DMS 273 (cell line): ENCODE results near the gene LRRC61.
"Not testable (repeated sequence)": the region's sequence is repeated elsewhere in the genome, so short reads cannot be mapped to it uniquely, and the experiment has no call there.

ENCODE experiments used
- DNase-seq: peaks from one replicate; lab custom pipeline; 2025; ENCODE audit not compliant: unreplicated experiment; lab: John Stamatoyannopoulos, UW

The LRRC61 gene

DNA sequence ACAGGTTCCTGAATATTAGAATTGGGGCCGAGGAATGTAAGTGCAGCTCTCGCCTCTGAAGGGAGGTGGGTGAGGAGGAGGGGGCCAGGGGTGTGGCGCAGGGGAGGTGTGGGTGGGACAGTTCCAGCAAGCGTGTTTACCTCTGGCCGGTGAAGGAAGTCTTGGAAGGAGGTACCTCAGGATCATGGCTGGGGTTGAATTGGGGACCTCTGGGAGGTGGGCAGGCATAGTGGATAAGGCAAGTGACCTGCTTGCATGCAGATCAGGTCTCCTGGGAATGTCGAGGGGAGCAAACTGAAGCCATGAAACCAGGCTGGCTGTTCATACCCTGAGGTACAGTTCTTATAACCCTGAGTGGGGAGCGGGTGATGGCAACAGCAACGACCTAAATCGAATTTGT is 57.9 kb downstream of the LRRC61 start:
- no peak for DNase-seq

DNA sequence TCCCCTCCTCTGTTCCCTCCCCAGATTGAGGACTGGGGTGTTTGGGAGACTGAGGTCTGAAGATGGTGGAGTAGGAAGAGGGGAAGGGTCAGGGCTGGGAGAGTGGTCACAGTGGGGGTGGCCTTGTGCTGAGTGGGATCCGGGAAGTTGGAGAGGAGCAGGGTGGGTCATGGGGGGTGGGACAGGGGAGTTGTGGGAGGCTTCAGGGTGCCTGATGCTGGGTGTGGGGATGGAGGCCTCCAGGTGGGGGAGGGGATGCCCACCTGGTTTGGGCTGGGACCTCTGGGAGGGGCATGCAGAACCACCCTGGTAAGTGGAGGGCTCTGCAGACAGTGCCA is 58.6 kb downstream of the LRRC61 start:
- no peak for DNase-seq

GRCh38 chr7:150382123-150382843 is 59.1 kb downstream of the LRRC61 start:
- no peak for DNase-seq

DNA sequence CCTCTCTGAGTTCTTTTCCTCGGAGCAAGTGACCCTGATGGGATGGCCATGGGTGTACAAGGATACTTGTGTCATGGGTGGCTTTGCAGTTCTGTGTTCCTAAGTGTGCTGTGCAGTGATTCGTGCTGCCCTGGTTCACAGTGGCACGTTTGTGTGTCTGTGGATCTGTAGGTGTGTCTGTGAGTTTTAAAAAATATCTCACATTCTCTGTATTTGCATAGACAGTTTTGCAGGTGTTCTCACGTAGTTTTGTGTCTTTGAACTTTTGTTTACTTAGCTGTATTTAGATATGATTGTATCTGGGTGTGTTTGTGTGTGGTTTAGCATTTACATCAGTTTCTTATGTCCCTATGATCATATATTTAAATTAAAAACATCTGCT is 59.7 kb downstream of the LRRC61 start:
- DNase-seq: no peak

- peak; percentile 67 for DNase-seq
These were observed 60.7 kb downstream of the LRRC61 start for GRCh38 chr7:150383710-150384397.

DNA sequence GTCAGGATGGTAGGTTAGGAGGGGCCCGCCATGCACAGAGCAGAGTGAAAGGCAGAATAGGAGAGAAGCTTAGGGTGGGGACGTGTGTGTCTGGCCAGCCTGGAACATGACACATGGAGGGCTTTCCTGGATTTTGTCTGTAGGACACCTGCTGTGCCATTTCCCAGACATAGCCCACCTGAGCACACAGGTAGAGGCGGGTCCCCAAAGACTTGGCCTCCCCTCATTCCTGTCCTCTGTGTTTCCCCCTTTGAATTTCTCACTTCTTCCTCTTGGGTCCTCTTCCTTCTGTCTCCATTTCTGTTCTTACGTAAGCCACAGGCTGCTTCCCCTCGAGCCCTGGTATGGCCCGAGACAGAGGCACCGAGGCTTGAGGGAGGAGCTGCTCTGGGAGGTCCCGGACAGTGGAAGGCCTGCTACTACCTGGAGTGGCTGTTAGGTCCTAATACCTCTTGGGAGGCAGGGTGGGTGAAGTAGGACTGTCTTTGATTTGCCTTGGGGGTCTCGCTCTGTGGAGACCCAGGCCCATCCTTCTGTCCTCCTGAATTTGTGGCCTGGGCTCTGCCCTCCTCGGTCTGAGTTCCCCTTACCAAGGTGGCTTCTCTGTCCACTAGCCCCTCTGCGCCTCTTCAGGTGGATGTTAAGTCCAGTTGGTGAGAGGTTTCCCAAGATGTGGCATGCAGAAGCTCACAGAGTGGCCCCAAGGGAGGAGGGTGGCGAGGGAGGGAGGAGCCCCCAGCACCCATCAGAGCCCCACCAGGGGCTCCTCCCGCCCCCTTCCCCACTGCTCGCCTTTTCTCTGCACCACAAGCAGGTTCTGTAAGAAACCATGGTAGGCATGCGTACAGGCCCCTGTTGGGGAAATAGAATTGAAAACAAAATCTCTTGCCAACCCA is 61.5 kb downstream of the LRRC61 start:
- DNase-seq: no peak

GRCh38 chr7:150385302-150385723 is 62.2 kb downstream of the LRRC61 start:
- DNase-seq: no peak

DNA sequence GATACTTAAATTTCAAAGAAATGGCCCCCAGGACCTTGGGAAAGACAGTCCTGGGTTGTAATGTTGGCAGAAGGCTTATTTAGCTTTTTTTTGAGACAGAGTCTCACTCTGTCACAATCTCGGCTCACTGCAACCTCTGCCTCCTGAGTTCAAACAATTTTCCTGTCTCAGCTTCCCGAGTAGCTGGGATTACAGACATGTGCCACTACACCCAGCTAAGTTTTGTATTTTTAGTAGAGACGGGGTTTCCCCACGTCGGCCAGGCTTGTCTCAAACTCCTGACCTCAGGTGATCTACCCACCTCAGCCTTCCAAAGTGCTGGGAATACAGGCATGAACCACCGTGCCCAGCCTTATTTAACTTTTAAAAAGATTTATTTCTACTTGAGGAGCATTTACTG is 62.7 kb downstream of the LRRC61 start:
- not testable (repeated sequence) for DNase-seq
